K562 (cell line): ENCODE measurements around the gene FXYD3. TPM values are rescaled to one million over a fixed set of nuclear protein-coding genes. Genes with fewer than 3 reads are reported as not detected.

Experiments used
- ATAC-seq: fragments of 200-7000 bp; cut with Tn5 transposase; 3 replicates; pipeline ENCODE4 v1.9.1; 2020; ENCODE audit warnings: moderate library complexity
- BruUV-seq: library from RNA; stranded (reverse); fragments of 400-500 nt; replicated peaks from 2 replicates; lab custom pipeline; 2021; lab: Mats Ljungman, UMichigan
- CTCF ChIA-PET: fragments of 300-600 bp; formaldehyde crosslinking; extraction: SDS; loops from one replicate; lab custom pipeline; 2021; ENCODE audit warnings: low intra/inter-chr PET ratio; lab: Yijun Ruan, JAX
- POLR2A ChIA-PET: fragments of 300-600, 350-650 bp; sonication (Branson Sonifier 250); formaldehyde crosslinking; extraction: SDS; loops from one replicate; lab custom pipeline; 2021; ENCODE audit warnings: antibody characterized with exemption, inconsistent platforms; lab: Yijun Ruan, JAX
- DNase-seq, 4 experiments: peaks; one replicate each; pipeline versions ENCODE4 v3.0.0 to v3.0.0-alpha.2; 2011 to 2018; ENCODE audit warnings: low spot score in 3 of 4, mixed read lengths in 3 of 4; ENCODE audit errors: extremely low read depth in 1 of 4
- FAIRE-seq: peaks from 2 replicates; lab custom pipeline; 2011; peaks lifted over from hg19 to GRCh38; lab: Jason Lieb, UNC
- H2AFZ ChIP-seq: 2 replicates; pipeline ENCODE4 v1.6.0; 2011; ENCODE audit warnings: low read depth, low read length, control low read depth, inconsistent platforms
- H3K27ac ChIP-seq: fragments of 200-600 bp; 3 replicates; pipeline ENCODE4 v1.8.0; 2011; ENCODE audit warnings: low read depth, mild to moderate bottlenecking, control low read depth, inconsistent platforms, low read length, moderate library complexity, mixed read lengths; ENCODE audit errors: extremely low read depth
- H3K27me3 ChIP-seq, 2 experiments: fragments of 300-600 bp in 1 of 2; 2 replicates in 1 of 2; 3 replicates in 1 of 2; pipeline versions ENCODE4 v1.6.0 to v1.8.0; 2011; ENCODE audit warnings: inconsistent platforms in 2 of 2, low read length in 2 of 2, mild to moderate bottlenecking in 1 of 2, mixed read lengths in 1 of 2, moderate library complexity in 1 of 2; ENCODE audit not compliant: control insufficient read depth in 2 of 2, insufficient read depth in 2 of 2
- H3K36me3 ChIP-seq: fragments of 300-600 bp; 3 replicates; pipeline ENCODE4 v1.8.0; 2011; ENCODE audit warnings: mild to moderate bottlenecking, low read length, inconsistent platforms; ENCODE audit not compliant: control insufficient read depth, insufficient read depth
- H3K4me1 ChIP-seq, 2 experiments: fragments of 200-600 bp in 1 of 2; replicated peaks in 1 of 2; 2 replicates in 1 of 2; 3 replicates in 1 of 2; pipeline versions ENCODE4 v1.5.1 to v1.8.0; 2011; ENCODE audit warnings: inconsistent platforms in 2 of 2, low read length in 2 of 2, mild to moderate bottlenecking in 1 of 2, mixed read lengths in 1 of 2, moderate library complexity in 1 of 2; ENCODE audit not compliant: control insufficient read depth in 2 of 2, insufficient read depth in 2 of 2
- H3K4me2 ChIP-seq: 2 replicates; pipeline ENCODE4 v1.6.1; 2011; ENCODE audit warnings: low read length, control low read depth, inconsistent platforms, mixed read lengths; ENCODE audit not compliant: insufficient read depth
- H3K4me3 ChIP-seq: fragments of 200-600 bp; sonication (generic), shearing (Covaris generic); 2 replicates; pipeline ENCODE4 v1.5.1; 2016; ENCODE audit warnings: control low read depth, inconsistent platforms
- H3K79me2 ChIP-seq: fragments of 200-600 bp; 3 replicates; pipeline ENCODE4 v1.8.0; 2011; ENCODE audit warnings: low read length, inconsistent platforms; ENCODE audit not compliant: control insufficient read depth, insufficient read depth
- H3K9ac ChIP-seq, 2 experiments: 2 replicates each; pipeline versions ENCODE4 v1.6.0 to v1.6.1; 2011; ENCODE audit warnings: low read depth in 2 of 2, low read length in 2 of 2, control low read depth in 1 of 2, inconsistent platforms in 1 of 2, mild to moderate bottlenecking in 1 of 2, mixed read lengths in 1 of 2; ENCODE audit not compliant: insufficient read depth in 1 of 2
- H3K9me1 ChIP-seq: one replicate; pipeline ENCODE4 v1.6.0; 2011; ENCODE audit warnings: inconsistent platforms, mild to moderate bottlenecking, low read length, moderate library complexity; ENCODE audit not compliant: control insufficient read depth, insufficient read depth
- H3K9me3 ChIP-seq: replicated peaks from 2 replicates; pipeline ENCODE4 v1.5.1; 2011; ENCODE audit warnings: low read depth, low read length, inconsistent platforms; ENCODE audit not compliant: control insufficient read depth, insufficient read depth
- H4K20me1 ChIP-seq: replicated peaks from 2 replicates; pipeline ENCODE4 v1.6.1; 2011; ENCODE audit warnings: low read length, inconsistent platforms, mixed read lengths; ENCODE audit not compliant: control insufficient read depth, insufficient read depth
- FOXK1 ChIP-seq: sonication (generic); formaldehyde crosslinking; IDR thresholded peaks from 2 replicates; pipeline ENCODE4 v1.8.0; 2022; ENCODE audit warnings: missing genetic modification reagents, mild to moderate bottlenecking, borderline replicate concordance
- FOXM1 ChIP-seq, 2 experiments: fragments of 450-650 bp in 1 of 2; sonication (generic) in 1 of 2; formaldehyde crosslinking in 1 of 2; IDR thresholded peaks; 2 replicates each; pipeline versions ENCODE4 v1.6.1 to v1.9.0; 2017 to 2022; ENCODE audit warnings: low read depth in 2 of 2, mild to moderate bottlenecking in 2 of 2, missing genetic modification reagents in 1 of 2, moderate library complexity in 1 of 2
- HMGXB4 ChIP-seq: sonication (generic); formaldehyde crosslinking; IDR thresholded peaks from 2 replicates; pipeline ENCODE4 v1.8.1; 2023; ENCODE audit warnings: mild to moderate bottlenecking, missing genetic modification reagents
- IRF2 ChIP-seq: sonication (generic); formaldehyde crosslinking; IDR thresholded peaks from 2 replicates; pipeline ENCODE4 v1.8.1; 2022; ENCODE audit warnings: mild to moderate bottlenecking, missing genetic modification reagents
- JUNB ChIP-seq: fragments of 450-650 bp; formaldehyde crosslinking; conservative IDR thresholded peaks from 2 replicates; pipeline ENCODE4 v1.4.0; 2020; ENCODE audit warnings: mild to moderate bottlenecking
- MTA2 ChIP-seq: fragments of 450-650 bp; IDR thresholded peaks from 2 replicates; pipeline ENCODE4 v1.6.1; 2016; ENCODE audit warnings: low read depth
- MXI1 ChIP-seq: IDR thresholded peaks from 2 replicates; pipeline ENCODE4 v1.6.1; 2011; ENCODE audit warnings: low read depth, mild to moderate bottlenecking, improper control_type of control experiment, low read length
- RBM15 ChIP-seq: fragments of 200-400 bp; formaldehyde crosslinking; IDR thresholded peaks from 2 replicates; pipeline ENCODE4 v1.6.1; 2018; ENCODE audit warnings: mild to moderate bottlenecking, low read length, moderate library complexity; ENCODE audit not compliant: insufficient read depth
- ZNF384 ChIP-seq: IDR thresholded peaks from 2 replicates; pipeline ENCODE4 v1.6.1; 2012; ENCODE audit warnings: low read depth, low read length, improper control_type of control experiment
- ZNF561 ChIP-seq: fragments of 450-650 bp; formaldehyde crosslinking; conservative IDR thresholded peaks from 2 replicates; pipeline ENCODE4 v1.4.0; 2020; ENCODE audit warnings: mild to moderate bottlenecking, moderate library complexity
- ZNF764 ChIP-seq: fragments of 250-450 bp; sonication (Bioruptor Pico); IDR thresholded peaks from 2 replicates; pipeline ENCODE4 v1.4.0; 2020; ENCODE audit warnings: low read depth, mild to moderate bottlenecking, moderate library complexity
- WGBS: fragments of 100-300 bp; shearing (Covaris generic); methylation state at CpG from one replicate; pipeline ENCODE4 v1.1.6; 2016; ENCODE audit warnings: low coverage, mixed read lengths; ENCODE audit not compliant: insufficient coverage; ENCODE audit errors: missing lambda C conversion rate; 5-methylcytosine and 5-hydroxymethylcytosine counted together
- in situ Hi-C: fragments of 300-500 bp; cut with MboI; formaldehyde crosslinking; loops from 4 replicates; pipeline ENCODE4 v1.15.0; 2018; ENCODE audit warnings: inconsistent platforms, mixed read lengths
- intact Hi-C: fragments of 100-400 bp; cut with micrococcal nuclease; formaldehyde crosslinking; loops from 2 replicates; pipeline ENCODE4 v1.14.2; 2022
- polyA plus RNA-seq, 8 experiments: library from polyadenylated mRNA; depleted of rRNA in 4 of 8; stranded (reverse) in 5 of 8; unstranded in 3 of 8; fragments of >200 nt; fragmentation: Nextera tagmentation in 2 of 8; fragmentation: Illumina TruSeq in 1 of 8; extraction: Ambion mirVana in 2 of 8; extraction: Trizol in 1 of 8; gene quantifications; 2 replicates each; pipeline versions ENCODE4 v1.2.1 to v1.2.3, GENCODE V29; 2011 to 2014; ENCODE audit warnings: inconsistent platforms in 1 of 8, missing spikeins in 1 of 8
- total RNA-seq, 7 experiments: library from RNA; depleted of rRNA in 6 of 7; stranded (reverse); fragments of >200 nt in 6 of 7; fragmentation: Illumina TruSeq in 2 of 7; extraction: Trizol in 2 of 7; gene quantifications; 2 replicates each; pipeline versions ENCODE4 v1.2.1 to v1.2.3, GENCODE V29; 2011 to 2021; ENCODE audit warnings: low replicate concordance in 1 of 7
- TF ChIP-seq, protein P1 (sequence below): fragments of 250-450 bp; sonication (Bioruptor Pico); IDR thresholded peaks from 2 replicates; pipeline ENCODE4 v1.4.0; 2020
- TF ChIP-seq, protein P2 (sequence below): fragments of 450-650 bp; formaldehyde crosslinking; IDR thresholded peaks from 2 replicates; pipeline ENCODE4 v1.4.0; 2022; ENCODE audit warnings: missing genetic modification characterization

Gene FXYD3
- total and polyA plus RNA-seq, 9 of the 15 experiments (the other 6 are each of a cell fraction or from before 2014, with no cell fraction given) = 0.24 TPM; not detected in 8

DNA sequence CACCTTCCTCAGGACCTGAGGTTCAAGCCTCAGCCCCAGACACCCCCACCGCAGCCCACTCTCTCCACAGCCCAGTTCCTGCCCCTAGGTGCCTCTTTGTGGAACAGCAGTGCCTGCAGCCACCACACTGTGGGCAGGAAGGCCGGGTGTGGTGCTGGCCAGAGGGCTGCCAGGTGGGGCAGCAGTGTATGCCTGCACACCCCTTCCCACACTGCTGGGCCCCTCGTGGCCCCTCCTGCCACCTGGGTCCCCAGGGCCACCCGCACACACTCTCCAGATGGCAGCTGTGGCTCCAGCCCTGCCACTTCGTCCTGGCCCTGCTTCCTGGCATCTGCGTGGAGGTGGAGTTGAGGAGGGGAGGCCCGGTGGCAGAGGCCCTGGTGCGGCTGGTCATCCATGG, 39.0 kb upstream of the FXYD3 start:
- ATAC-seq (no peak), FAIRE-seq (no peak), DNase-seq (no peak)
- Histone ChIP-seq H3K9me1 (no peaks in the 10 kb centered on the region), H3K4me3 (no peak overlapping the region), H3K9me3 (no peaks in the 10 kb centered on the region), H3K79me2 (no peaks in the 10 kb centered on the region), H3K9ac (no peak overlapping the region), H3K4me2 (no peak overlapping the region), H3K27me3 (peaks cover 37 to 76% of the 10 kb centered on the region in 2 experiments; a peak in 4 of 5 replicates), H4K20me1 (no peaks in the 10 kb centered on the region), H2AFZ (no peak overlapping the region), H3K36me3 (no peaks in the 10 kb centered on the region), H3K4me1 (peaks cover 0 to 32% of the 10 kb centered on the region in 2 experiments; a peak in 2 of 5 replicates), H3K27ac (no peak overlapping the region)
- CTCF ChIA-PET = interaction anchor here (0.6 kb wide), 1 partner anchor 537 kb away, joined by 3 read pairs; no protein-coding TSS in a partner anchor
- BruUV-seq = no TSS peak
- POLR2A ChIA-PET = no interaction called here
- intact Hi-C loops = no loop called here
- in situ Hi-C loops = no loop called here
- WGBS = 14% methylated on average over 8 of the region's 8 CpGs
- TF ChIP-seq MXI1 = no peak
- no peak for TF ChIP-seq RBM15
- no peak for TF ChIP-seq HMGXB4
- no peak for TF ChIP-seq ZNF764 (CRISPR knock-in tag)
- TF ChIP-seq JUNB (CRISPR knock-in tag) = no peak
- TF ChIP-seq, protein P1, sequence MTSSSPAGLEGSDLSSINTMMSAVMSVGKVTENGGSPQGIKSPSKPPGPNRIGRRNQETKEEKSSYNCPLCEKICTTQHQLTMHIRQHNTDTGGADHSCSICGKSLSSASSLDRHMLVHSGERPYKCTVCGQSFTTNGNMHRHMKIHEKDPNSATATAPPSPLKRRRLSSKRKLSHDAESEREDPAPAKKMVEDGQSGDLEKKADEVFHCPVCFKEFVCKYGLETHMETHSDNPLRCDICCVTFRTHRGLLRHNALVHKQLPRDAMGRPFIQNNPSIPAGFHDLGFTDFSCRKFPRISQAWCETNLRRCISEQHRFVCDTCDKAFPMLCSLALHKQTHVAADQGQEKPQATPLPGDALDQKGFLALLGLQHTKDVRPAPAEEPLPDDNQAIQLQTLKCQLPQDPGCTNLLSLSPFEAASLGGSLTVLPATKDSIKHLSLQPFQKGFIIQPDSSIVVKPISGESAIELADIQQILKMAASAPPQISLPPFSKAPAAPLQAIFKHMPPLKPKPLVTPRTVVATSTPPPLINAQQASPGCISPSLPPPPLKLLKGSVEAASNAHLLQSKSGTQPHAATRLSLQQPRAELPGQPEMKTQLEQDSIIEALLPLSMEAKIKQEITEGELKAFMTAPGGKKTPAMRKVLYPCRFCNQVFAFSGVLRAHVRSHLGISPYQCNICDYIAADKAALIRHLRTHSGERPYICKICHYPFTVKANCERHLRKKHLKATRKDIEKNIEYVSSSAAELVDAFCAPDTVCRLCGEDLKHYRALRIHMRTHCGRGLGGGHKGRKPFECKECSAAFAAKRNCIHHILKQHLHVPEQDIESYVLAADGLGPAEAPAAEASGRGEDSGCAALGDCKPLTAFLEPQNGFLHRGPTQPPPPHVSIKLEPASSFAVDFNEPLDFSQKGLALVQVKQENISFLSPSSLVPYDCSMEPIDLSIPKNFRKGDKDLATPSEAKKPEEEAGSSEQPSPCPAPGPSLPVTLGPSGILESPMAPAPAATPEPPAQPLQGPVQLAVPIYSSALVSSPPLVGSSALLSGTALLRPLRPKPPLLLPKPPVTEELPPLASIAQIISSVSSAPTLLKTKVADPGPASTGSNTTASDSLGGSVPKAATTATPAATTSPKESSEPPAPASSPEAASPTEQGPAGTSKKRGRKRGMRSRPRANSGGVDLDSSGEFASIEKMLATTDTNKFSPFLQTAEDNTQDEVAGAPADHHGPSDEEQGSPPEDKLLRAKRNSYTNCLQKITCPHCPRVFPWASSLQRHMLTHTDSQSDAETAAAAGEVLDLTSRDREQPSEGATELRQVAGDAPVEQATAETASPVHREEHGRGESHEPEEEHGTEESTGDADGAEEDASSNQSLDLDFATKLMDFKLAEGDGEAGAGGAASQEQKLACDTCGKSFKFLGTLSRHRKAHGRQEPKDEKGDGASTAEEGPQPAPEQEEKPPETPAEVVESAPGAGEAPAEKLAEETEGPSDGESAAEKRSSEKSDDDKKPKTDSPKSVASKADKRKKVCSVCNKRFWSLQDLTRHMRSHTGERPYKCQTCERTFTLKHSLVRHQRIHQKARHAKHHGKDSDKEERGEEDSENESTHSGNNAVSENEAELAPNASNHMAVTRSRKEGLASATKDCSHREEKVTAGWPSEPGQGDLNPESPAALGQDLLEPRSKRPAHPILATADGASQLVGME = no peak
- no peak for TF ChIP-seq ZNF561
- no peak for TF ChIP-seq ZNF384
- TF ChIP-seq, protein P2, sequence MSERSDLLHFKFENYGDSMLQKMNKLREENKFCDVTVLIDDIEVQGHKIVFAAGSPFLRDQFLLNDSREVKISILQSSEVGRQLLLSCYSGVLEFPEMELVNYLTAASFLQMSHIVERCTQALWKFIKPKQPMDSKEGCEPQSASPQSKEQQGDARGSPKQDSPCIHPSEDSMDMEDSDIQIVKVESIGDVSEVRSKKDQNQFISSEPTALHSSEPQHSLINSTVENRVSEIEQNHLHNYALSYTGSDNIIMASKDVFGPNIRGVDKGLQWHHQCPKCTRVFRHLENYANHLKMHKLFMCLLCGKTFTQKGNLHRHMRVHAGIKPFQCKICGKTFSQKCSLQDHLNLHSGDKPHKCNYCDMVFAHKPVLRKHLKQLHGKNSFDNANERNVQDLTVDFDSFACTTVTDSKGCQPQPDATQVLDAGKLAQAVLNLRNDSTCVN (CRISPR knock-in tag) = no peak
- no peak for TF ChIP-seq MTA2
- no peak for TF ChIP-seq FOXM1 (IDR thresholded peaks at IDR 0.05; ENCODE audit: low read depth)
- no peak for TF ChIP-seq FOXM1 (CRISPR knock-in tag; IDR thresholded peaks at IDR 0.05; ENCODE audit: low read depth)
- no peak for TF ChIP-seq FOXK1 (CRISPR knock-in tag)
- no peak for TF ChIP-seq IRF2 (CRISPR knock-in tag)
